KMS-11 (cell line): ENCODE measurements around the gene MCCC1.

ENCODE experiments used
- H2AFZ ChIP-seq: fragments of 200-600 bp; sonication (generic); 2 replicates; pipeline ENCODE4 v1.6.1; 2016; ENCODE audit warnings: antibody characterized with exemption, mixed run types, low read depth
- H3K27ac ChIP-seq: fragments of 200-600 bp; sonication (generic); 2 replicates; pipeline ENCODE4 v1.6.1; 2016; ENCODE audit warnings: mild to moderate bottlenecking, mixed run types
- H3K27me3 ChIP-seq: fragments of 200-600 bp; sonication (generic); 2 replicates; pipeline ENCODE4 v1.6.1; 2017; ENCODE audit warnings: mild to moderate bottlenecking, low read depth, mixed run types, moderate library complexity; ENCODE audit not compliant: insufficient read depth
- H3K36me3 ChIP-seq: fragments of 200-600 bp; sonication (generic); 2 replicates; pipeline ENCODE4 v1.6.1; 2017; ENCODE audit warnings: mild to moderate bottlenecking, mixed run types; ENCODE audit not compliant: insufficient read depth
- H3K4me1 ChIP-seq: fragments of 200-600 bp; sonication (generic); 2 replicates; pipeline ENCODE4 v1.6.1; 2016; ENCODE audit warnings: mild to moderate bottlenecking, low read depth, mixed run types; ENCODE audit not compliant: poor library complexity, severe bottlenecking
- H3K4me2 ChIP-seq: fragments of 200-600 bp; sonication (generic); 2 replicates; pipeline ENCODE4 v1.7.0; 2016; ENCODE audit warnings: mild to moderate bottlenecking, mixed run types
- H3K4me3 ChIP-seq: fragments of 200-600 bp; sonication (generic); IDR thresholded peaks from 2 replicates; pipeline ENCODE4 v1.6.1; 2017; ENCODE audit warnings: low read depth, low read length, mixed read lengths; ENCODE audit not compliant: insufficient read depth
- H3K79me2 ChIP-seq: fragments of 200-600 bp; sonication (generic); 2 replicates; pipeline ENCODE4 v1.6.1; 2016; ENCODE audit warnings: low read depth, mixed run types; ENCODE audit not compliant: insufficient read depth
- H3K9ac ChIP-seq: fragments of 200-600 bp; sonication (generic); 2 replicates; pipeline ENCODE4 v1.6.1; 2016; ENCODE audit warnings: mild to moderate bottlenecking, mixed run types
- H4K20me1 ChIP-seq: fragments of 200-600 bp; sonication (generic); 2 replicates; pipeline ENCODE4 v1.6.1; 2016; ENCODE audit warnings: mild to moderate bottlenecking, mixed run types; ENCODE audit not compliant: insufficient read depth
- TF ChIP-seq, protein P1 (sequence below): fragments of 200-600 bp; sonication (generic); conservative IDR thresholded peaks from 2 replicates; pipeline ENCODE4 v1.6.1; 2017; ENCODE audit warnings: low read depth, mild to moderate bottlenecking, antibody characterized with exemption, low read length, moderate library complexity, mixed read lengths

The MCCC1 gene

DNA sequence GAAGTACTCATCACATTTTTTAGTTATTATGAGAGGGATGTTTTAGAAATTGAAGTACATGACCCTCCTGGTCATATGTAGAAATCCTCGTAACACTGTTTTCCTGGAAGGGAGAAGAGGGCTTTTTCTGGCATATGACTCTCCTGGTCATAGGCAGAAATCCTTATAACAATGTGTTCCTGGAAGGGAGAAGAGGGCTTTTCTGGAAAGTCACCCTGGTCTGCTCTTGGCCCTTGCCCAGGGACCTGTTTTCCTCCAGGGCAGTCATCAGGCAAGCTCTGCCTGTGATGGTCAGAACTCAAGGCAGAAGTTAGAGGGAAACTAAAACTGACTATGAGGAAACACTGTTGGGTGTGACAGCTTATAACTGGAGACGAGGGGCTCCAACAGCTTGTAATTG is 35.5 kb upstream of the MCCC1 start:
- no peak overlapping the region for H3K4me3 ChIP-seq
- H4K20me1 ChIP-seq = no peaks in the 10 kb centered on the region
- no peaks in the 10 kb centered on the region for H3K79me2 ChIP-seq
- H3K36me3 ChIP-seq = no peaks in the 10 kb centered on the region
- H3K27me3 ChIP-seq = no peaks in the 10 kb centered on the region
- no peak overlapping the region for H3K9ac ChIP-seq
- no peak overlapping the region for H2AFZ ChIP-seq
- H3K27ac ChIP-seq = no peak overlapping the region
- H3K4me1 ChIP-seq = no peaks in the 10 kb centered on the region
- TF ChIP-seq, protein P1, sequence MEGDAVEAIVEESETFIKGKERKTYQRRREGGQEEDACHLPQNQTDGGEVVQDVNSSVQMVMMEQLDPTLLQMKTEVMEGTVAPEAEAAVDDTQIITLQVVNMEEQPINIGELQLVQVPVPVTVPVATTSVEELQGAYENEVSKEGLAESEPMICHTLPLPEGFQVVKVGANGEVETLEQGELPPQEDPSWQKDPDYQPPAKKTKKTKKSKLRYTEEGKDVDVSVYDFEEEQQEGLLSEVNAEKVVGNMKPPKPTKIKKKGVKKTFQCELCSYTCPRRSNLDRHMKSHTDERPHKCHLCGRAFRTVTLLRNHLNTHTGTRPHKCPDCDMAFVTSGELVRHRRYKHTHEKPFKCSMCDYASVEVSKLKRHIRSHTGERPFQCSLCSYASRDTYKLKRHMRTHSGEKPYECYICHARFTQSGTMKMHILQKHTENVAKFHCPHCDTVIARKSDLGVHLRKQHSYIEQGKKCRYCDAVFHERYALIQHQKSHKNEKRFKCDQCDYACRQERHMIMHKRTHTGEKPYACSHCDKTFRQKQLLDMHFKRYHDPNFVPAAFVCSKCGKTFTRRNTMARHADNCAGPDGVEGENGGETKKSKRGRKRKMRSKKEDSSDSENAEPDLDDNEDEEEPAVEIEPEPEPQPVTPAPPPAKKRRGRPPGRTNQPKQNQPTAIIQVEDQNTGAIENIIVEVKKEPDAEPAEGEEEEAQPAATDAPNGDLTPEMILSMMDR = no peak
- no peak overlapping the region for H3K4me2 ChIP-seq

DNA sequence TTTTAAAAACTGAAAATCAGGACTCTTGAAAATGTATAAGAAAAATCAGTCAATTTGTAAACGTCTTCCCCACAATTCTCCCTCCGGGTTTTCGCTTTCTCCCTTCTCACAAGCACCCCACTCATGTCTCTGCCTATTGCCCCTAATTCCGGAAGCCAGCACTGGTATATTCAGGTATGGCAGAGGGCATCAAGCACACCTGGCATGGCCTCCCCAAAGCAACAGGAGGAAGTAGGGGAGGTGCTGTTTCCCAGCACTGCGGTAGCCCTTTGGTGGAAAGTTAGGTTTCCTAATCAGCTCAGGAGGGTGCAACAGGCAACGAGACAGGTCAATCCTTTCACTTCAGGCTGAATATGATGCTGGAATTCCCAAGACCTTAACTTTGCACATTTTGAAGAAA is 33.1 kb upstream of the MCCC1 start:
- Histone ChIP-seq H3K9ac (no peak overlapping the region), H3K4me1 (no peaks in the 10 kb centered on the region), H3K27me3 (no peaks in the 10 kb centered on the region), H2AFZ (no peak overlapping the region), H3K4me3 (no peak overlapping the region), H3K79me2 (no peaks in the 10 kb centered on the region), H3K4me2 (no peak overlapping the region), H3K36me3 (no peaks in the 10 kb centered on the region), H3K27ac (no peak overlapping the region), H4K20me1 (no peaks in the 10 kb centered on the region)
- TF ChIP-seq, protein P1 = no peak

DNA sequence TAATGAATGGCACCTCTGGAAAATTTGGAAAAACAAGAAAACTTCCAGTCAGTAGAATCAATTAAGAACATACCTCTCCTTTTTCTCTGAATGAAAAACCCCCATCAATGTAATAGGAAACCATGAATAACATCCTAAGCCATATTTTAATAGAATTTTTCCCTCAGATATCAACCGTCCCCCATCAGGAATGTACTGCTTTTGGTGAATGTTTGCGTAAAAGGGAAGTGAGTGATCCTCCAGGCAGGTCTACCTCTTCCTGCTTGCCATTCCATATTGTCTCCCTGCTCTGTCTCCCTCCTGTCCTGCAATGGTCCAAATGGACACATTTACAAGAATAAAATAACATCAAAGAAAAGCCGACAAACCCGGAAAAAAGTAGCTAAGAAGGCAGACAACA is 32.4 kb upstream of the MCCC1 start:
- Histone ChIP-seq H3K79me2 (no peaks in the 10 kb centered on the region), H3K27ac (no peak overlapping the region), H4K20me1 (no peaks in the 10 kb centered on the region), H3K9ac (no peak overlapping the region), H3K4me1 (no peaks in the 10 kb centered on the region), H2AFZ (no peak overlapping the region), H3K36me3 (no peaks in the 10 kb centered on the region), H3K4me3 (no peak overlapping the region), H3K27me3 (no peaks in the 10 kb centered on the region), H3K4me2 (no peak overlapping the region)
- TF ChIP-seq, protein P1 = no peak

DNA sequence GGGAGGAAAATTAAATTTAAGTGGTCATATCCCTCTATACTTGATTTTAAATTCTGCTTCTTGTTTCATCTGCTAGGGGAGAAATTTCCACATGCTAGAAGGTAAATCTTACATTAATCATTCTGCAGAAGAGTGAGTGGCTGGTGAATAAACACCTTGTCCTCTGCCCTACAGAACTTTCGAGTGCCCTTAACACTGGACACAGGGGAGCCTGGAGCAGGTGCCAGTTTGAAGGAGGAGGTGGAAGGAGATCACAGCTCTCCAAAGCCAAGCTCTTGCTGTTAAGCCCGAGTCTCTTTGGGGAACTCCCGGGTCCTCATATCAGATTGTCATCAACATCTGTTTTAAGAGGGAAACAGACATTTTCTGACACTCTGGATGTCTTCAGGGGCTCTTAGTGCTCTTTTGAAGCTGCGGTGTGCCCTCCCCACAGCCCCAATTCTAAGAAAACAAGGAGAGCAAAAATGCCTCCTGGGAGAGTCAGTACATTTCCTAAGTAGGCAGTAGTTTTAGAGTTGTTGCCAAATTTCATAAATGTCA is 32.0 kb upstream of the MCCC1 start:
- H3K4me2 ChIP-seq = no peak overlapping the region
- no peak overlapping the region for H3K4me3 ChIP-seq
- no peaks in the 10 kb centered on the region for H4K20me1 ChIP-seq
- H3K9ac ChIP-seq = no peak overlapping the region
- no peaks in the 10 kb centered on the region for H3K36me3 ChIP-seq
- H2AFZ ChIP-seq = no peak overlapping the region
- no peaks in the 10 kb centered on the region for H3K27me3 ChIP-seq
- H3K79me2 ChIP-seq = no peaks in the 10 kb centered on the region
- H3K4me1 ChIP-seq = no peaks in the 10 kb centered on the region
- H3K27ac ChIP-seq = no peak overlapping the region
- TF ChIP-seq, protein P1 = no peak
